Esophagus (tissue), 2 donors: Measurements from ENCODE around the gene FBXL14. TPM values are rescaled to one million over a fixed set of nuclear protein-coding genes. Genes with fewer than 3 reads are reported as not detected.

Experiments
- H3K27ac ChIP-seq, 2 donors: one replicate each; pipeline ENCODE4 v1.5.1; 2013; ENCODE audit warnings: low read depth in 2 of 2, mild to moderate bottlenecking in 2 of 2, inconsistent platforms in 1 of 2, low read length in 1 of 2, moderate library complexity in 1 of 2
- H3K27me3 ChIP-seq, 2 donors: one replicate each; pipeline ENCODE4 v1.6.1; 2013; ENCODE audit warnings: low read length in 2 of 2, control low read depth in 1 of 2, mild to moderate bottlenecking in 1 of 2; ENCODE audit not compliant: insufficient read depth in 2 of 2, control insufficient read depth in 1 of 2
- H3K36me3 ChIP-seq, 2 donors: one replicate each; pipeline ENCODE4 v1.6.1; 2013; ENCODE audit warnings: low read length in 1 of 2; ENCODE audit not compliant: control insufficient read depth in 2 of 2, insufficient read depth in 2 of 2
- H3K4me1 ChIP-seq, 2 donors: one replicate each; pipeline ENCODE4 v1.6.1; 2013; ENCODE audit warnings: low read length in 1 of 2; ENCODE audit not compliant: control insufficient read depth in 2 of 2, insufficient read depth in 2 of 2
- H3K4me3 ChIP-seq, 2 donors: one replicate each; pipeline ENCODE4 v1.5.1; 2013; ENCODE audit warnings: low read length in 2 of 2, mild to moderate bottlenecking in 2 of 2, low read depth in 1 of 2, moderate library complexity in 1 of 2
- H3K9me3 ChIP-seq, 2 donors: one replicate each; pipeline ENCODE4 v1.6.1; 2013; ENCODE audit warnings: mild to moderate bottlenecking in 2 of 2, low read depth in 1 of 2, low read length in 1 of 2, moderate library complexity in 1 of 2; ENCODE audit not compliant: control insufficient read depth in 2 of 2, insufficient read depth in 1 of 2
- WGBS, 2 donors: extraction: QIAGEN DNeasy Blood & Tissue Kit; methylation state at CpG; one replicate each; pipeline ENCODE4 v1.1.7; 2013; 5-methylcytosine and 5-hydroxymethylcytosine counted together
- polyA plus RNA-seq, 2 donors: library from polyadenylated mRNA; stranded (reverse); fragments of 200-250 nt; gene quantifications; one replicate each; pipeline ENCODE4 v1.2.3, GENCODE V29; 2013
- donor health status: healthy with polysubstance abuse.
- donor health status: Bipolar disorder and iron deficiency.

The FBXL14 gene
- polyA plus RNA-seq, 2 donors, result 2.8 to 6.2 TPM

- Histone ChIP-seq H3K4me3 (no peak overlapping the region), H3K9me3 (peaks cover 0 to 3% of the 10 kb centered on the region in 2 donors), H3K4me1 (no peaks in the 10 kb centered on the region), H3K27me3 (no peaks in the 10 kb centered on the region), H3K27ac (peak overlapping the region in 1 of 2 donors; percentile 18), H3K36me3 (peaks cover 0 to 4% of the 10 kb centered on the region in 2 donors)
- WGBS, 2 donors, result 39% methylated on average over 16 of the region's 16 CpGs
Measured at GRCh38 chr12:1634590-1635191, 40.3 kb upstream of the FBXL14 start.

GRCh38 chr12:1634149-1634548, 39.8 kb upstream of the FBXL14 start:
- H3K9me3 ChIP-seq, result peaks cover 0 to 3% of the 10 kb centered on the region in 2 donors
- H3K4me3 ChIP-seq, result no peak overlapping the region
- H3K4me1 ChIP-seq, result peaks cover 0 to 2% of the 10 kb centered on the region in 2 donors
- no peaks in the 10 kb centered on the region for H3K27me3 ChIP-seq
- H3K27ac ChIP-seq, result peak overlapping the region in 1 of 2 donors; percentile 18
- 49 to 55% methylated on average over 7 of the region's 7 CpGs for WGBS, 2 donors
- peaks cover 0 to 4% of the 10 kb centered on the region in 2 donors for H3K36me3 ChIP-seq

- Histone ChIP-seq H3K4me1 (peaks cover 0 to 4% of the 10 kb centered on the region in 2 donors), H3K4me3 (no peak overlapping the region), H3K36me3 (peaks cover 0 to 4% of the 10 kb centered on the region in 2 donors), H3K27ac (peak overlapping the region in 1 of 2 donors; percentile 24), H3K27me3 (no peaks in the 10 kb centered on the region), H3K9me3 (peaks cover 0 to 3% of the 10 kb centered on the region in 2 donors)
- 72 to 79% methylated on average over 3 of the region's 3 CpGs for WGBS, 2 donors
Measured at GRCh38 chr12:1633459-1633858, 39.1 kb upstream of the FBXL14 start.

- Histone ChIP-seq H3K4me1 (peaks cover 0 to 4% of the 10 kb centered on the region in 2 donors), H3K27ac (peak overlapping the region in 1 of 2 donors; percentile 13)
Measured at GRCh38 chr12:1632702-1633101, 38.3 kb upstream of the FBXL14 start.

GRCh38 chr12:1630827-1631591, 36.6 kb upstream of the FBXL14 start:
- Histone ChIP-seq H3K4me3 (peak overlapping the region in 1 of 2 donors; percentile 53), H3K36me3 (peaks cover 0 to 4% of the 10 kb centered on the region in 2 donors), H3K9me3 (peaks cover 0 to 3% of the 10 kb centered on the region in 2 donors), H3K4me1 (peaks cover 0 to 4% of the 10 kb centered on the region in 2 donors), H3K27me3 (no peaks in the 10 kb centered on the region), H3K27ac (no peak overlapping the region)
- WGBS, 2 donors, result 58 to 61% methylated on average over 23 of the region's 23 CpGs

More at GRCh38 chr12:1632702-1633101, 38.3 kb upstream of the FBXL14 start:
- WGBS, 2 donors, result 66 to 74% methylated on average over 12 to 14 of the region's 14 CpGs
- H3K27me3 ChIP-seq, result no peaks in the 10 kb centered on the region
- H3K9me3 ChIP-seq, result peaks cover 0 to 3% of the 10 kb centered on the region in 2 donors
- H3K36me3 ChIP-seq, result peaks cover 0 to 4% of the 10 kb centered on the region in 2 donors
- no peak overlapping the region for H3K4me3 ChIP-seq

GRCh38 chr12:1630133-1630826, 35.9 kb upstream of the FBXL14 start:
- peak overlapping the region; percentile 35 to 39 for H3K27ac ChIP-seq
- WGBS, 2 donors, result 2% methylated on average over 58 of the region's 58 CpGs

GRCh38 chr12:1629338-1630132, 35.2 kb upstream of the FBXL14 start:
- H3K27ac ChIP-seq, result peak overlapping the region in 1 of 2 donors; percentile 39
- peaks cover 0 to 6% of the 10 kb centered on the region in 2 donors for H3K4me1 ChIP-seq

More at GRCh38 chr12:1630133-1630826, 35.9 kb upstream of the FBXL14 start:
- H3K9me3 ChIP-seq, result peaks cover 0 to 3% of the 10 kb centered on the region in 2 donors
- H3K27me3 ChIP-seq, result no peaks in the 10 kb centered on the region
- H3K4me1 ChIP-seq, result peaks cover 0 to 6% of the 10 kb centered on the region in 2 donors
- H3K4me3 ChIP-seq, result peak overlapping the region; percentile 48 to 53
- peaks cover 0 to 4% of the 10 kb centered on the region in 2 donors for H3K36me3 ChIP-seq

GRCh38 chr12:1628666-1629337, 34.4 kb upstream of the FBXL14 start, which contains the start of gene WNT5B:
Gene WNT5B (plus strand): TSS chr12:1629231. CDS start chr12:1631355, 2,124 bp downstream.
- WGBS, 2 donors, result 72 to 73% methylated on average over 17 of the region's 17 CpGs
- Histone ChIP-seq H3K4me1 (peaks cover 0 to 6% of the 10 kb centered on the region in 2 donors), H3K27ac (peak within 1 kb of the TSS; percentile 35 to 39), H3K27me3 (no peaks in the 10 kb centered on the region), H3K4me3 (peak within 1 kb of the TSS; percentile 48 to 53), H3K36me3 (peaks cover 0 to 4% of the 10 kb centered on the region in 2 donors), H3K9me3 (peaks cover 0 to 3% of the 10 kb centered on the region in 2 donors)

More at GRCh38 chr12:1629338-1630132, 35.2 kb upstream of the FBXL14 start:
- Histone ChIP-seq H3K9me3 (peaks cover 0 to 3% of the 10 kb centered on the region in 2 donors), H3K4me3 (peak overlapping the region; percentile 48 to 53), H3K27me3 (no peaks in the 10 kb centered on the region), H3K36me3 (peaks cover 0 to 4% of the 10 kb centered on the region in 2 donors)
- 9 to 10% methylated on average over 28 to 32 of the region's 32 CpGs for WGBS, 2 donors
